Measurements from ENCODE around the gene TANC1. TPM values are rescaled to one million over a fixed set of nuclear protein-coding genes. Genes with fewer than 3 reads are reported as not detected.

The TANC1 gene
- total RNA-seq, 1 experiment from 2014 or later = 2.5 TPM

- no peaks in the 10 kb centered on the region for H3K79me2 ChIP-seq (ENCODE audit: insufficient read depth, low read length)
These were observed 26.7 kb downstream of the TANC1 start for GRCh38 chr2:158994920-158995676.

More at GRCh38 chr2:158994920-158995676, 26.7 kb downstream of the TANC1 start:
- no peak overlapping the region for H3K27ac ChIP-seq (ENCODE audit: insufficient read length, low read depth, low read length)
- no peaks in the 10 kb centered on the region for H3K36me3 Mint-ChIP-seq (ENCODE audit: insufficient read depth in 1 of 3, low read depth in 3 of 3)
- H2BK5ac ChIP-seq (ENCODE audit: insufficient read length, low read length) = no peak overlapping the region
- no peak overlapping the region for H2BK15ac ChIP-seq (ENCODE audit: low read depth, low read length)
- H3K27ac Mint-ChIP-seq = no peak overlapping the region
- H3K23ac ChIP-seq (ENCODE audit: insufficient read length, low read depth, low read length) = no peak overlapping the region
- no peaks in the 10 kb centered on the region for H3K9me3 ChIP-seq (ENCODE audit: control insufficient read depth, low read depth, low read length)
- no peak overlapping the region for H3K18ac ChIP-seq (ENCODE audit: insufficient read length, low read depth, low read length)
- H3K9me3 Mint-ChIP-seq = no peaks in the 10 kb centered on the region; a peak in 1 of 5 replicates
- no peak overlapping the region for H3K56ac ChIP-seq (ENCODE audit: insufficient read length, low read depth, low read length)
- no peak overlapping the region for H4K5ac ChIP-seq (ENCODE audit: insufficient read length, low read depth, low read length)
- H3K4me1 Mint-ChIP-seq = peaks cover 12 to 13% of the 10 kb centered on the region in 2 experiments
- no peak overlapping the region for H3T11ph ChIP-seq (ENCODE audit: low read length)
- H4K8ac ChIP-seq (replicated peaks; ENCODE audit: insufficient read length, low read depth, low read length) = no peak overlapping the region
- DNase-seq = no peak
- no peak overlapping the region for H3K4me3 Mint-ChIP-seq
- no peak overlapping the region for H2BK20ac ChIP-seq (ENCODE audit: low read depth, low read length, poor library complexity, severe bottlenecking)
- no CpG with 5 or more reads among the region's 5 CpGs for WGBS (ENCODE audit: extremely low coverage, insufficient read length, low lambda C conversion rate)
- no peak overlapping the region for H2AK5ac ChIP-seq (ENCODE audit: insufficient read length, low read length)
- no peaks in the 10 kb centered on the region for H4K20me1 ChIP-seq (ENCODE audit: control insufficient read depth, insufficient read depth, insufficient read length)
- H3K27me3 Mint-ChIP-seq (ENCODE audit: low read depth) = no peaks in the 10 kb centered on the region; the same call in 1 of the 2 replicates
- peaks cover 3% of the 10 kb centered on the region for H3K79me1 ChIP-seq (ENCODE audit: insufficient read depth, low read depth, low read length, poor library complexity, severe bottlenecking)
- H3K4me2 ChIP-seq (ENCODE audit: insufficient read depth, insufficient read length, low read length) = no peak overlapping the region
- H2AFZ ChIP-seq (ENCODE audit: low read length) = no peak overlapping the region
- 0 out of 2 replicates have a peak, but pooled peaks cover 3% of the 10 kb centered on the region for H3K4me1 ChIP-seq (ENCODE audit: insufficient read depth, low read length)
- H2BK120ac ChIP-seq (ENCODE audit: low read depth, low read length, poor library complexity, severe bottlenecking) = no peak overlapping the region
- TF ChIP-seq CTCF (conservative IDR thresholded peaks at IDR 0.05) = no peak
- H3K4ac ChIP-seq (ENCODE audit: low read depth, low read length) = no peak overlapping the region
- no peak overlapping the region for H3K14ac ChIP-seq (ENCODE audit: insufficient read depth, low read length)
- no peaks in the 10 kb centered on the region for H3K23me2 ChIP-seq (ENCODE audit: insufficient read length, low read depth, low read length, poor library complexity, severe bottlenecking)
- no peak overlapping the region for H2BK12ac ChIP-seq (ENCODE audit: insufficient read length, low read depth, low read length)
- H4K91ac ChIP-seq (ENCODE audit: insufficient read length, low read depth, low read length) = no peak overlapping the region
- H3K27me3 ChIP-seq (ENCODE audit: insufficient read depth, low read length) = no peaks in the 10 kb centered on the region
- no peak overlapping the region for H3K9ac ChIP-seq (ENCODE audit: extremely low read depth, insufficient read length, low read length)
